22Rv1 (cell line): ENCODE results near the gene CHD9.

Experiments used
- CTCF ChIP-seq: fragments of 450-650 bp; IDR thresholded peaks from 2 replicates; pipeline ENCODE4 v1.5.1; 2017; ENCODE audit warnings: mild to moderate bottlenecking
- ZFX ChIP-seq: fragments of 450-650 bp; IDR thresholded peaks from 2 replicates; pipeline ENCODE4 v1.6.1; 2017; ENCODE audit warnings: antibody characterized with exemption, borderline replicate concordance

DNA sequence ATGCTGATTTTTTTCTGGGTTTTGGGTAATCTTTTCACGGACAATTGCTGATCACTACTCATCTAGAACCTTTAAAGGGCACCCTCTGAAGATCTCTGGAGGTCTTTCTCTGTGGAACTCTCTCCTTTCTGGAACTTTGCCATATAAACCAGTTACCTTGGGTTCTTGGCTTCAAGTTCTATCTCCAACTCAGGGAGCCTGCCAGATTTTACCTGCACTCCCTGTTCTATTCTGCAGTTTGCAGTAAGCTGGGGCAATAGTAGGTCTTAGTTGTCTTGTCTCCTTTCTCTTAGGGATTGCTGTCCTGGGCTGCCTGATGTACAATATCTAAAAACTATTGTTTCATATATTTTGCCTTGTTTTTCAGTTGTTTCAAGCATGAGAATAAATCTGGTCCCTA, 120.3 kb downstream of the CHD9 start:
- no peak for TF ChIP-seq CTCF
- no peak for TF ChIP-seq ZFX
